HL-60 (cell line): Measurements from ENCODE around the gene ANKRA2.
A peak's percentile ranks its signal among the peaks of the same experiment; 100 is the strongest.

ENCODE experiments used
- CTCF ChIP-seq: IDR thresholded peaks from one replicate; pipeline ENCODE4 v1.5.1; 2011; ENCODE audit warnings: low read length, control low read depth, inconsistent platforms; ENCODE audit not compliant: insufficient read depth
- GABPA ChIP-seq: IDR thresholded peaks from 2 replicates; pipeline ENCODE4 v1.6.1; 2012; ENCODE audit warnings: low read depth
- POLR2AphosphoS5 ChIP-seq: IDR thresholded peaks from 2 replicates; pipeline ENCODE4 v1.6.1; 2012; ENCODE audit warnings: low read depth
- REST ChIP-seq: IDR thresholded peaks from 2 replicates; pipeline ENCODE4 v1.6.1; 2012; ENCODE audit warnings: low read depth; ENCODE audit not compliant: insufficient replicate concordance
- SPI1 ChIP-seq: IDR thresholded peaks from 2 replicates; pipeline ENCODE4 v1.6.1; 2012; ENCODE audit warnings: low read depth, mild to moderate bottlenecking, borderline replicate concordance

DNA sequence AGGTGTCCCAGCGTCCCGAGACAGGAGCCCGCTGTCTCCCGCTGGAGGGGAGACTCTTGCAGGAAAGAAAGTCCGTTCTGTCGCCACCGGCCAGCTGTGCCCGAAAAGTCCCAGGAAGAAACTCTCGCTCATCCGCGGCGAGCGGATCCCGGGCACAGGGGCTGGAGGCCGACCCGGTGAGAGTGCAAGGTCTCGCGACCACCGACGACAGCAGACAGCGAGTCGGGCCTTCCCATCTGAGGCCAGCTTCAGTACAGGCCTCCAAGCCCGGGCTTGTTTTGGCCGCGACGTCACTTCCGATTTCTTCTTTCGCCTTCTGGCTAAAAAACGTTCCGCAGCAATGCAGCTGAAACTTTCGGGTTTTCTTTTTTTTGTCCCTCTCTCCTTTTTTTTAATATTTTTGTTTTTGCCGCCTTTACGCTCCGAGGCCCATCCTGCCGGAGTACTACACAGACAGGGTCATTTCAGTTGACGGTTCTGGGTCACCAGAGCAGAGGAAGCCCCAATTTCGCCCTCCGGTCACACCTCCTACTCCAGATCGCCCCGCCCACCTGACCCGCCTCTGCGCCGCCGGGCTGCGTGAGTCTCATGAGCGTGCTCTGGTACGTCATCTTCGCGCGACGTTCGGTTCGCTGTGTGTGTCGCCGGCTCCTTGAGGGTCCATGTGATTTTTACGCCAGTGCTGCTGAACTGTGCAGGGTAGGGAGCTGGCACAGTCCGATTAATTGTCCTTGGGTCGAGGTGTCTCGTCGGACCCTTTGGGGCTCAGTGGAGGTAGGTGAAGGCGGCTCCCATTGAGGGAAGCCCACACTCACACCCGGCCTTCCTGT, at the start of gene ANKRA2, which contains the start of gene UTP15:
- TF ChIP-seq POLR2AphosphoS5 (peak; percentile 61; the same call in 1 of the 2 replicates), CTCF (no peak), SPI1 (no peak), REST (no peak), GABPA (peak; percentile 54; the same call in 1 of the 2 replicates)
